Measurements from ENCODE around the gene FRRS1L.

FRRS1L gene

GRCh38 chr9:109164042-109164441, 3.0 kb downstream of the FRRS1L start:
- H3K4me3 ChIP-seq: no peak overlapping the region
- no peak overlapping the region for H3K27ac ChIP-seq
- TF ChIP-seq CTCF (IDR thresholded peaks at IDR 0.05): no peak
- no peak for DNase-seq (ENCODE audit: low spot score)

GRCh38 chr9:109163194-109163593, 3.9 kb downstream of the FRRS1L start:
- H3K4me3 ChIP-seq: no peak overlapping the region
- DNase-seq (ENCODE audit: low spot score): no peak
- no peak overlapping the region for H3K27ac ChIP-seq
- no peak for TF ChIP-seq CTCF (IDR thresholded peaks at IDR 0.05)

GRCh38 chr9:109162677-109163076, 4.4 kb downstream of the FRRS1L start:
- H3K27ac ChIP-seq: no peak overlapping the region
- H3K4me3 ChIP-seq: no peak overlapping the region
- DNase-seq (ENCODE audit: low spot score): no peak
- TF ChIP-seq CTCF (IDR thresholded peaks at IDR 0.05): no peak

- Histone ChIP-seq H3K4me3 (no peak overlapping the region), H3K27ac (no peak overlapping the region)
- DNase-seq (ENCODE audit: low spot score): no peak
- TF ChIP-seq CTCF (IDR thresholded peaks at IDR 0.05): no peak
Measured at GRCh38 chr9:109161471-109161870, 5.6 kb downstream of the FRRS1L start.

GRCh38 chr9:109159583-109159982, 7.5 kb downstream of the FRRS1L start:
- no peak overlapping the region for H3K4me3 ChIP-seq
- TF ChIP-seq CTCF (IDR thresholded peaks at IDR 0.05): no peak
- no peak for DNase-seq (ENCODE audit: low spot score)
- no peak overlapping the region for H3K27ac ChIP-seq

GRCh38 chr9:109158651-109159050, 8.4 kb downstream of the FRRS1L start:
- H3K27ac ChIP-seq: no peak overlapping the region
- H3K4me3 ChIP-seq: no peak overlapping the region
- no peak for TF ChIP-seq CTCF (IDR thresholded peaks at IDR 0.05)
- no peak for DNase-seq (ENCODE audit: low spot score)

GRCh38 chr9:109156708-109157107, 10.3 kb downstream of the FRRS1L start:
- H3K27ac ChIP-seq: no peak overlapping the region
- no peak for TF ChIP-seq CTCF (IDR thresholded peaks at IDR 0.05)
- no peak overlapping the region for H3K4me3 ChIP-seq
- no peak for DNase-seq (ENCODE audit: low spot score)

Data from coronary artery (tissue), 2 donors.